HL-60 (cell line): ENCODE results near the gene ENPP1.

ENCODE experiments used
- DNase-seq, 2 experiments: peaks; one replicate each; pipeline ENCODE4 v3.0.0-alpha.2; 2010 to 2020; ENCODE audit warnings: low read depth in 1 of 2, low spot score in 1 of 2
- H3K27ac ChIP-seq: fragments of 250-450 bp; sonication (Bioruptor Pico); replicated peaks from 2 replicates; pipeline ENCODE4 v1.5.1; 2020; ENCODE audit warnings: mild to moderate bottlenecking, moderate library complexity
- H3K27me3 ChIP-seq: fragments of 250-450 bp; sonication (Bioruptor Pico); 2 replicates; pipeline ENCODE4 v1.5.1; 2021; ENCODE audit warnings: mild to moderate bottlenecking, moderate library complexity; ENCODE audit not compliant: insufficient read depth, poor library complexity, severe bottlenecking
- H3K4me3 ChIP-seq: replicated peaks from 2 replicates; pipeline ENCODE4 v1.5.1; 2011; ENCODE audit warnings: mild to moderate bottlenecking, control low read depth, low read length; ENCODE audit not compliant: insufficient read depth
- CTCF ChIP-seq: IDR thresholded peaks from one replicate; pipeline ENCODE4 v1.5.1; 2011; ENCODE audit warnings: low read length, control low read depth, inconsistent platforms; ENCODE audit not compliant: insufficient read depth
- GABPA ChIP-seq: IDR thresholded peaks from 2 replicates; pipeline ENCODE4 v1.6.1; 2012; ENCODE audit warnings: low read depth
- POLR2AphosphoS5 ChIP-seq: IDR thresholded peaks from 2 replicates; pipeline ENCODE4 v1.6.1; 2012; ENCODE audit warnings: low read depth
- REST ChIP-seq: IDR thresholded peaks from 2 replicates; pipeline ENCODE4 v1.6.1; 2012; ENCODE audit warnings: low read depth; ENCODE audit not compliant: insufficient replicate concordance
- SPI1 ChIP-seq: IDR thresholded peaks from 2 replicates; pipeline ENCODE4 v1.6.1; 2012; ENCODE audit warnings: low read depth, mild to moderate bottlenecking, borderline replicate concordance

Gene ENPP1

GRCh38 chr6:131782764-131783163 lies 25.1 kb upstream of the ENPP1 start:
- Histone ChIP-seq H3K4me3 (no peak overlapping the region), H3K27ac (no peak overlapping the region), H3K27me3 (no peaks in the 10 kb centered on the region)
- no peak for DNase-seq
- TF ChIP-seq REST (no peak), CTCF (no peak), POLR2AphosphoS5 (no peak), SPI1 (no peak), GABPA (no peak)

- no peak for DNase-seq
- Histone ChIP-seq H3K27ac (no peak overlapping the region), H3K4me3 (no peak overlapping the region), H3K27me3 (no peaks in the 10 kb centered on the region)
- TF ChIP-seq SPI1, result no peak
- no peak for TF ChIP-seq CTCF
- no peak for TF ChIP-seq POLR2AphosphoS5
- TF ChIP-seq REST, result no peak
- TF ChIP-seq GABPA, result no peak
Measured at GRCh38 chr6:131784561-131784960, 23.3 kb upstream of the ENPP1 start.

GRCh38 chr6:131787079-131787478 lies 20.7 kb upstream of the ENPP1 start:
- Histone ChIP-seq H3K27me3 (no peaks in the 10 kb centered on the region), H3K27ac (no peak overlapping the region), H3K4me3 (no peak overlapping the region)
- no peak for DNase-seq
- TF ChIP-seq CTCF, result no peak
- no peak for TF ChIP-seq POLR2AphosphoS5
- TF ChIP-seq GABPA, result no peak
- no peak for TF ChIP-seq SPI1
